HG02763 (cell line): ENCODE measurements around the gene NXF1.
A peak's percentile ranks its signal among the peaks of the same experiment; 100 is the strongest.
"Not testable (repeated sequence)": the region's sequence is repeated elsewhere in the genome, so short reads cannot be mapped to it uniquely, and the experiment has no call there.

Source experiments
- ATAC-seq: cut with Tn5 transposase; IDR thresholded peaks from one replicate; pipeline ENCODE4 v1.9.1; 2021; ENCODE audit warnings: mild to moderate bottlenecking, moderate library complexity; ENCODE audit not compliant: unreplicated experiment

Gene NXF1

DNA sequence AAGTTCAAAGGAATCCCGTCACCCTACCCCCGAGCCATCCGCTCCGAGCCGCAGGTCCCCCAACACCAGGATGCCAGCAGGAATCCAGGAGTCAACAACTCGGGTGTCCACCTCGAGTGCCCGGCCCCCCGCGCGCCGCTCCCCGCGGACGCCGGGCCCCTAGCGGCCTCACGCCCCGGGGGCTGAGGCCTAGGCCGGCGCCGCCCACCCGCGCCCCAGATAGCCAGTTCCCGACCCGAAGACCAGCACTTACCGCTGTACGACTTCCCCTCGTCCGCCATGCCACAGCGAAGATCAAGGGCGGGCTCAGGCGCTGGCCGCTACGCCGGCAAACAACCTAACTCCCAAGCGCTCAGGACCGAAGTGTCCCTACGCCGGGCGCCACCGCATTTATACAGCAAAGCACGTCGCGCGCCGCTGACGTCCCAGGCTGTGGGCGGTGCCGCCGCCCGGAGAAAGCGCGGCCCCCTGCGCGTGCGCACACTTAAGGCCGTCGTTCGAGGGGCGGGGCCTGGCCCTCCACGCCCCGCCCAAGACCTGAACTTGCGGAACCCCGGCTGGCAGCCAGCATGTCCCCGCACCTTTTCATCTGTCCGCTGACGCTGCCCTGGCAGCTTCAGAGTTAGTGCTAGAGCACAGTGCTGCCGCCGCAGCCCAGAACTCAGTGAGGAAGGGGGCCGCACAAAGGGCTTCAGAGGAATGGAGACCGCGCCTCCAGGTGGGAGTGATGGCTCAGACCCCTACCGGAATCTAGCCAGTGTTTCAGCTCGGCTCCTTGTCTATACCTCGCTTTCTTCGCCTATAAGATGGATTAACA is at the start of gene NXF1:
Gene NXF1, minus strand, starts transcription at position 365 of the 817 bp plus-strand sequence. Its CDS starts 84 bp downstream, at position 281.
- ATAC-seq, result peak; percentile 82

DNA sequence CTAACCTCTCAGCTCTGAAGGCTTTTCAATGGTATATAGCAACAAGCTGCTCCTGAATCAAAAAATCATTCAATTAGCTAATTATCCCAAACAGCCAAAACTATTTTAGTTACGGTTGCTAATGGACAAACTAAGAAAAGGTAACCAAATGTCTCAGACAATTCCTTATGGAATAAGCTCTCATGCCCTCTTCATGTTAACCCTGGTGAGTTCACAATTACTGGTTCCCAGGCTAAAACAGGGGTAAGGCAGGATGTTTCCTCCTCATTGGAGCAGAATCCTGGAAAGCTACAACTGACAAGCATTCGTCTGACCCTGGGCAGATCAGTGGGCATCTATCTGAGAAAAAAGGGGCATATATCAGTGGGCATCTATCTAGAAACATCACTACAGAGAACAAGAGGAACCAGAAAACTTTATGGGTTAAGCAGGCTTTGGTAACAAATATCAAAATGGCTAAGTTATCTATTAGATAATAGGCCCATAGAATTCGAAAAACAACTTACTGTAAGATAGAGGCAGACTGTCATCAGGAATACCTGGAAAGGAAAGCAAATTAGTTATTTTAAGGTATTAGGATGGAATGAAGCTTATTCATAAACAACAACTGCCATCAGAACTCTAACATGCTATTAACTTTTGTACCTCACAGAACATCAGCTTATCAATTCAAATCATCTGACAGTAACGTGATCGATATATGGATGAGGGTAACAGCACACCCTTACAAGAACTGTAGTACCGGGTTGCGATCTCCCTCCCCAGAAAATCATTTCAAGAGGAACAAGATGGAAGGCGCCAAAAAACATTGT is 49.0 kb upstream of the NXF1 start:
- ATAC-seq, result no peak

DNA sequence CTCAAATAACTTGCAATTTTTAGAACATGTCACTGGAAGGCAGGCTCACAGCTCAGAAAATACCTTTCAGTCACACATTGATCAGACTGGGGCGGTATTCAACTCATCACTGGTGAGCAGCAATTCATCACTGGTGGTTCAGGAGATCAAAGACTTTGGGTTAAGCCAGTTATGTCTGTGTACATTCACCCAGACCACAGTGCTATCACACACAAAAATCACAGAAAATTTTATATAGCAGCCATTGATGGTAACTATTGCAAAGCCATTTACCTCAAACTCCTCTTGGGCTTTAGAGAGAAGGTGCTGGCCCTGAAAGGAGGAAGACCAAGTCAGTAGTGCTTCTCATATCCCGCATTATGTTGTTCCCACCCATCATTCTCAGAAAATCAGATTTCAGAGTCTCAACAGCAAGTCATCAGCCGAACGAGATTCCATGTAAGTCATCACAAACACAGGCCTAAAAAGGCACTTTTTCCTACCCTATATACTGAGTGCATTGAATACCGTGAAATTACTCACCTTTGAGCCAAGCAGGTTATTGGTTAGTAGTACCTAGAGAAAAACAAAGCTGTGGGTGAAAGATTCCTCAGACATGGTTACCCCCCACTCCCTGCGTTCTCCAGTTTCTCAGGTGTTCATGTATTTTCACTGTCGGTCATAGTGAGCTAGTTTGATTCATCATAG is 48.2 kb upstream of the NXF1 start:
- no peak for ATAC-seq

DNA sequence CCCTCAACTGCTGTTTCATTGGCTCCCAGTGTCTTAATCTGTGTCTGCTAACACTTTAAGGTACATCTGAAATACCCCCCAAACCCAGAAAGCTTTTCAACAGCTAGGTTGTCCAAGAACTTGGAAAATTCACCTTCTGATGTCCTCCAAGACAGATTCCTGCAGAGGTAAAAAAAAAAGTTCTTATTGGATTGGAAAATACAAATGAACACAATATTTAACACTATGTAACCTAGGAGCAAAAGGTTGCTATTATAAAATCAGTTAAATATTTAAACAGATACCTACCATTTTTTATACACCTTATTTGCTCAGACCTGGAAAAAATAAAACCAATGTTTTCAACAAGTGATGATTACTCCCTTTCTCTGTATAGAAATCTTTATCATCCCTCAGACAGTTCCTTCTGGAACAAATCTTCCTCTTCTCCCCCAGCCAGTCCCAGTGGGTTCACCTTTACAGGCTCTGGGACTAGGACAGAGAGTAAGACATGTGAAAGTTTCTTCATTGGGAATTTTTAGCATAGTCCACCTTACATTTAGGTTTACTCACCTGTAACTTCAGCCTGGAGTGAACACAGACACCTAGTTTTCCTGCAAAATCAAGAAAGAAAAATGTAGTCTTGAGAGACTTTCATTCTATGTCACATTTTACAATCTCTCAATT is 47.4 kb upstream of the NXF1 start:
- no peak for ATAC-seq

DNA sequence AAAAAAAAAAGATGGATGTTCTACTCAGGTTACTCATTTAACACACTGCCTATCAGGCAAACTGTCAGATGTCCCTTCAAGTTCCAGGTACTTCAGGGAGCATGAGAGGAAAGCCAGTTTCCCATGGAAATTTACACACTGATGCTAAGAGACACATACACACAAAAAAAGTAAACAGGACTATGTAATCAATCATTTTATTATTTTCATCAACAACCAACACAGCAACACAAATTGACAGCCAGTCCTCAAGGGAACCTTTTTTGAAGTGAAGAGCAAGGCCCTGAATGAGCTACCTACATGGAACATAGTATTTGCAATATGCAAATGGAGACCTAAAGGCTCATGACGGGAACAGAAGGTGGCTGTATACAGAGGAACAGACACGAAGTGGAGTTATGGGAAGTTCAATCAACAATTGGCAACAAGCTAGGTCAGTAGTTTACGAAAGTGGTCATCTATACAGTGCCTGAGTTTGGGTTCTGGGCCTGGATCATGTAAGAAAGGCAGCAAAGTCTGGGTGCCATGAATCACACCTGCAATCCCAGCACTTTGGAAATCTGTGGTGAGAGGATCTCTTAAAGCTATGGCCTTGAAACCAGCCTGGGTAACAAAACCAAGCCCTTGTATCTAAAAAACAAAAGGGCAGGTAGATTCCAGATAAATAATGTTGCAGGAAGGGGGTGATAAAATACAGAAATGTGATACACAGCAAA is 46.7 kb upstream of the NXF1 start:
- ATAC-seq, result no peak

DNA sequence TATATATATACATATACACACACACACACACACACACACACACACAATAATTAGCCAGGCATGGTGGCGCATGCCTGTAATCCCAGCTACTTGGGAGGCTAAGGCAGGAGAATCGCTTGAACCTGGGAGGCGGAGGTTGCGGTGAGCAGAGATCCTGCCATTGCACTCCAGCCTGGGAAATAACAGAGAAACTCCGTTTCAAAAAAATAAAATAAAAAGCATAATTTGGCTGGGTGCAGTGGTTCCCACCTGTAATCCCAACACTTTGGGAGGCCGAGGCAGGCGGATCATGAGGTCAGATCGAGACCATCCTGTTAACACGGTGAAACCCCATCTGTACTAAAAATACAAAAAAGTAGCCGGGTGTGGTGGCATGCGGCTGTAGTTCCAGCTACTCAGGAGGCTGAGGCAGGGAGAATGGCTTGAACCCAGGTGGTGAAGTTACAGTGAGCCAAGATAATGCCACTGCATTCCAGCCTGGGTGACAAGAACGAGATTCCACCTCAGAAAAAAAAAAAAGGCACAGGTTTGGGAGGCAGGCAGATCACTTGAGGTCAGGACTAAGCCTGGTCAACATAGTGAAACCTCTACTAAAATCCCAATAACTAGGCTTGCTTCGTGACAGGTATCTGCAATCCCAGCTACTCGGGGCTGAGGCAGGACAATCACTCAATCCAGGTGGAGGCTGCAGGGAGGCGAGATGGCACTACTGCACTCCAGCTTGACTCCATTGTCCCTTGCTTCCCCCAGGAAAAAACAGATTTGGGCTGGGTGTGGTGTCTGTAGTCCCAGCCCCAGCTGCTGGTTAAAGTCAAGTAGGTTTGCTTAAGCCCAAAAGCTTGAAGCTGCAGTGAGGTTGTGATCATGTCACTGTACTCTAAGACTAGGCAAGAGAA is 45.9 kb upstream of the NXF1 start:
- ATAC-seq, result no peak

DNA sequence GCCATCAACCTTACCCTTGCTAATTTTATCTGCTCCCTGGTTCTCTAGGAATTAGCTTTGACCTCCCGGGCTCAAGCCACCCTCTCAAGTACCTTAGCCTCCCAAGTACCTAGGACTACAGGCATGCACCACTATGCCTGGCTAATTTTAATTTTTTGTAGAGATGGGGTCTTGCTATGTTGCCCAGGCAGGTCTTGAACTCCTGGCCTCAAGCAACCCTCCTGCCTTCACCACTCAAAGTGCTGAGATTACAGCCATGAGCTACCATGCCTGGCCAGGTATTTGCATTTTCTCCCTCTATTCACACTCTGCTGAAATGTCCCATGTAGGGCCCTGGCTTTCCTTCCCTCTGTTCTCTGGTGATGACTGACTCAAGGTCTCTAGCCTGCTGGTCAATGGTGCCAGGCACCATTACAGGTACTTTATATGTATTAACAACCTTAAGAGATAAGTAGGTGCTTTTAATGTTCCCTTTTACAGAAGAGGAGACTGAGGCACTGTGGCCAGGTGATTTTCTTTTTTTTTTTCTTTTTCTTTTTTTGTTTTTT is 42.6 kb upstream of the NXF1 start:
- no peak for ATAC-seq

DNA sequence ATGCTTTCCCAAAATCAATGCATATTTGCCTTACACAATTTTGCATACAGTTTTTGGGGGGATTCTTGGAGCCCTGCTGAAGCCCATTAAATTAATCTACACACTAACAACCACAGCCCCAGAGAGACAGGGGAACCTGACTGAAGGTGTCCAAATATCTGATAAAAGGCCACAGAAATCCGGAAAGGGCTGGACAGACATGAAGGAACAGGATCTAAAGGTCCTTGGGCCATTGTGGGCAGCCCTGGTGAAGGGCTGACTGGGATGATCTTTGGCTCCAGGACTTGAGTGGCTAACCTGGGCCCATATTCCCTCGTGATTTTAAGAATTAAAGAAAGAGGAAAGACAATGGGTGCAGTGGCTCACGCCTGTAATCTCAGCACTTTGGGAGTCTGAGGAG is 40.9 kb upstream of the NXF1 start:
- no peak for ATAC-seq

DNA sequence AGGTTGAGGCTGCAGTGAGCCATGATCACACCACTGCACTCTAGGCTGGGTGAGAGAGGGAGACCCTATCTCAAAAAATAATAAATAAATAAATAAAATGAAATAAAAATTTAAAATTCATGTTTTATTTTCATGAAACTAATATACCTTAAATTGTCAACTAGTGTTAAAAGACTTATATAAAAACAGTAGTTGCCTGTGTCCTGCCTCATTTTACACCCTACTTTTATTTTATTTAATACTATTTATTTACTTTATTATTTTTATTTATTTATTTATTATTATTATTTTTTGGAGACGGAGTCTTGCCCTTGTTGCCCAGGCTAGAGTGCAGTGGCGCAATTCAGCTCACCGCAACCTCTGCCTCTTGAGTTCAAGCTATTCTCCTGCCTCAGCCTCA is 38.9 kb upstream of the NXF1 start:
- no peak for ATAC-seq

DNA sequence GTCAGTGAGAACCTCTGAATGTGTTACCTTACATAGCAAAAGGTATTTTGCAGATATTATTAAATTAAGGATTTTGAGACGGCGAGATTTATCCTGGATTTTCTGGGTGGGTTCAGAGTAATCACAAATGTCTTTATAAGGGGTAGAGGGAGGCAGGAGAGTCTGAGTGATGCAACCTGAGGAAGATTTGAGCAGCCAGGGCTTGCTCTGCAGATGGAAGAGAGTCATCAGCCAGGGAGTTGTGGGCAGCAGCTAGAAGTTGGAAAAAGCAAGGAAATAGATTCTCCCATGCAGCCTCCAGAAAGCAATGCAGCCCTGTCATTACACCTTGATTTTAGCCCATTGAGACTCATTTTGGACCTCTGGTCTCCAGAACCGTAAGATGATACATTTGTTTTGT is 38.2 kb upstream of the NXF1 start:
- no peak for ATAC-seq

DNA sequence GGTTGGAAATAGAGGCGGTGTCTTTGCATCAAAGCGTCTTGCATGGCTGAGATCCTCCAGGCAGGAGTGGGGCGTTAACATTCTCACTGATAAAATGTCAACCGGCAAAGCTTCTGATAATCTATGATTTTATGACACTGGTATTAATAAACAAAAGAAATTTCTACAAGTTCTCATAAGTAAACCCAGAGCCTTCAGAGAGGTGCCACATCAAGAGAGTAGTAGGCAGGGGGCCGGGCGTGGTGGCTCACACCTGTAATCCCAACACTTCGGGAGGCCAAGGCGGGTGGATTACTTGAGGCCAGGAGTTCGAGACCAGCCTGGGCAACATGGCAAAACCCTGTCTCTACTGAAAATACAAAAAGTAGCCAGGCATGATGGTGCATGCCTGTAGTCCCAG is 37.7 kb upstream of the NXF1 start:
- not testable (repeated sequence) for ATAC-seq

DNA sequence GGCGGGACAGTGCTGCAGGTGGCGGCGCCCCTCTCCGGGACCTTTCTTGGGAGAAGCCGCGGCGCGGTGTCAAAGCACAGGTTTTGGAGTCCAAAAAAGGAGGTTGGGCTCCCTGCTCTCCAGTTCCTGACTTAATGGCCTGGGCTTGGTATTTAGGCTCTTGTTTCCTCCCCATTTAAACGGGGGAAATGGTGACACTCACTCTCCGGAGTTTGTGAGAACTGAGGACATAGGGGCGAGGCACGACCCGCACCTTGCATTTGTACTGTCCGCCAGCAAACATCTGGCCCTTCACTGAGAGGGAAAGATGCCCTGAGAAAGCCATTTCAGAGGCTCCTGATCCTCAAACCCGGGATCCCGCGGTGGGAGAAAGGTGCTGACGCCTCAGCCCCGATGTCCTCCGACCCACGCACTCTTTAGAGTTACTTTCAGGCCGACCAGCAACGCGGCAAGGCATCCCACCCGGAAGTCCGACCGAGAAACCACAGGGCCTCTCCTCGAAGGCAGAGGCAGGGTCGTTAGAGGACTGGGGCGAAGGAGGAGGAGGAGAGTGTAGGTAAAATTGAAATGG is 37.0 kb upstream of the NXF1 start:
- no peak for ATAC-seq

DNA sequence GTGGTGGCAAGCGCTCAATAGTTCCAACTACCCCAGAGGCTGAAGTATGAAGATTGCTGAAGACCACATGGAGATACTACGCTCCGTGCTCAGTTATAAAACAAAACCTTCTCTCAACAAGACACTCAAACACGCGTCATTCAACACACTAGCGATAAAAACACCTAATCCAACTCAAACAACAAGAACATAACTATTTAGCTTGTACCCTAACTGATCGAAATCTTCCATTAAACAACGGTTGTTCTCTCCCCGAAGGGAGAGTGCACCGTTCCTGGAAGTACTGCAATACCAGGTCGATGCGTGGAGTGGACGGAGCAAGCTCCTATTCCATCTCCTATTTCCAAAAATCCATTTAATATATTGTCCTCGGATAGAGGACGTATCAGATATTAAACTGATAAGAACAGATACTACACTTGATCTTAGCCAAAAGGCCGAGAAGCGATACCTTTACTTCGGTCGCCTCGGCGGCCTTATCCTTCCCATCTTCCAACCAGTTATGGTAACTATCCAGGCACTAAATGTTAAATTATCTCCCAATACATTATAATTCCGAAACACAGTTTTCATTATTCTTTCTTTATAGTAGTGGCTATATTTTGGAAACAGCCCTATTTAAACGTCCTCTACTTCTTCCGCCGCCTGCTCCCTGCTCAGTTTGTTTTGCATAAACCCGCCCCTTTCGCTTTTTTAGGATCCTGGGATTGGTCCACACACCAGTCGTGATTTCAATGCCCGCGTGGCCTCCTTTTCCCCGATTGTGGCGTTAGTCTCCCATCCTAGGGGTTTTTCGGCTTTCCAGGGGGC is 36.3 kb upstream of the NXF1 start:
- ATAC-seq, result peak; percentile 39

DNA sequence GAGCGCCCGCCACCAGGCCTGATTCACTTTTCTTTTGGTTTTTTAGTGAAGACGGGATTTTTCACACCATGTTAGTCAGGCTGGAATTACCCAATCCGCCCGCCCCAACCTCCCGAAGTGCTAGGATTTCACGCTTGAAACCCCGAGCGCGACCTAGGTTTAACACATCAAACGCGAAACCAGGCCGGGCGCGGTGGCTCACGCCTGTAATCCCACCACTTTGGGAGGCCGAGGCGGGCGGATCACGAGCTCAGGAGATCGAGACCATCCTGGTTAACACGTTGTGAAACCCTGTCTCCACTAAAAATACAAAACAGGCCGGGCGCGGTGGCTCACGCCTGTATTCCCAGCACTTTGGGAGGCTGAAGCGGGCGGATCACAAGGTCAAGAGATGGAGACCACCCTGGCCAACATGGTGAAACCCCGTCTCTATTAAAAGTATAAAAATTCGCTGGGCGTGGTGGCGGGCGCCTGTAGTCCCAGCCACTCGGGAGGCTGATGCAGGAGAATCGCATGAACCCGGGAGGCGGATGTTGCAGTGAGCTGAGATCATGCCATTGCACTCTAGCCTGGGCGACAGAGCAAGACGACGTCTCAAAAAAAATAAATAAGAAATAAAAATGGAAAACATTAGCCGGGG is 35.6 kb upstream of the NXF1 start:
- peak; percentile 5 for ATAC-seq

DNA sequence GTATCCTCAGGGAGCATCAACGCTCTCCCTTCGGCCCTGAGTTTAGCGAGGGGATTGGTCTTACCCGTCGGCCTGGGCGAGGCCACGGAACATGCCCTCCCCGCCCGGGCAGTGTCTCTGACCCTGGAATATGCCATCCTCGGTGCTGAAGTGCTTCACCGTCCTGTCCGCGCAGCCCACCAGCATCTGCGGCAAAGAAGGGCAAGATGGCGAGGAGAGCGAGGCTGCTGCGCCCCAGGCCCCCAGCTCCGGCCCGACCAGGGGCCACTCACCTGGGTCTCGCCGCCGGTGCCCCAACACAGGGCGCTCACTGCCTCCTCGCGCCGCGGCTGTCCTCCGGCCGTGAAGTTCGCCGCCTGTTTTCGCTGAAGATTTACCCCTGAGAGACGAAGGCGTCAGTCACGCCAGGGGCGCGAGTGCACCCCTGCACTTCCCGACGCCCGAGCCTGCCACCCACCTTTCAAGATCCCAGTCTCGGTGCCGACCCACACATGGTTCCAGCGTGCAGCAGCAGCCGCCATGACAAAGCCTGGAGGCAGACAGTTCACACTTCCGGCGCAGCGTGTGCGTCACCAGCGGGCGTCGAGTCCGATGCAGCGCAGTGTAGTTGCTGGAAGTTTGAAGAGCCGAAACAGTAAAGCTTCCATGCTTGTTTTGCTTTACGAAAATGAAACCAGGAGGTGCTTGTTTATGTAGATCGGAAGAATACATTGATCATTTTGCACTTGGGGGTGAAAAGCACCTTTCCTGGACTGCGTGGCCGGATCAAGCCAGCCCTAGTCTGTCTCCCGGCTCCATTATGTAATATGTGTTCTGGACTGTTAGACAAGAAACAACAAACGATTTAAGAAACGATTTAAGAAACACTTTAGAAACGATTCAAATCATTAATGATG is 34.1 kb upstream of the NXF1 start, which contains the start of gene WDR74:
Gene WDR74, minus strand, starts transcription at position 541 of the 896 bp plus-strand sequence. Its CDS starts 20 bp downstream, at position 521.
- peak; percentile 40 for ATAC-seq

DNA sequence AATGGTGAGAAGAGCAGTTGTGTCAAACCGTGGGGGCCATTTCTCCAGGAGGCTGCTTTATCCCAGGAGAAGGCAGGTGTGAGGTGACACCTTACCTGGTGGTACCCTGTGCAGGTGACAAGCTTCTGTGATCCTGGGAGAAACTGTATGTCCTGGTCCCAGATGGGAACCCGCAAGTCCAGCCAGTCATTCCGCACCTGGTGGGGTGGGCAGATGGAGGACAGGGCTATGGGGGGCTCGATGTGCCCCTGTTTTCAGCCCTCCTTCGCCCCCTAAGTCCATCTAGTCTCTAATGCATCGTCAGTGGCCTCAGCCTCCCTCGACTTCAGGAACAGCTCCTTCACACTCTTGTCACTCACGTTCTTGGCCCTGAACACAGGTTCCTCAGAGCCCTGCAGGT is 30.1 kb upstream of the NXF1 start:
- ATAC-seq, result no peak
